ENCODE measurements around the gene OSBPL10. TPM values are rescaled to one million over a fixed set of nuclear protein-coding genes. Genes with fewer than 3 reads are reported as not detected.

Gene OSBPL10
- total RNA-seq, 1 donor from 2014 or later = 52.7 TPM

GRCh38 chr3:31713816-31714215 lies 267.2 kb downstream of the OSBPL10 start:
- Mint-ChIP-seq H3K36me3 (ENCODE audit: low read depth, unreplicated experiment) (peaks cover 23% of the 10 kb centered on the region), H3K27ac (ENCODE audit: unreplicated experiment) (no peak overlapping the region), H3K4me1 (ENCODE audit: low read depth, unreplicated experiment) (peaks cover 18% of the 10 kb centered on the region), H3K27me3 (ENCODE audit: low read depth, unreplicated experiment) (no peaks in the 10 kb centered on the region), H3K4me3 (ENCODE audit: unreplicated experiment) (no peak overlapping the region), H3K9me3 (ENCODE audit: unreplicated experiment) (peaks cover 15% of the 10 kb centered on the region)
- Histone ChIP-seq H2AFZ (ENCODE audit: low read depth, low read length) (no peak overlapping the region), H3K36me3 (ENCODE audit: insufficient read depth, low read length) (no peaks in the 10 kb centered on the region), H4K20me1 (ENCODE audit: insufficient read depth, low read length) (no peaks in the 10 kb centered on the region), H3K4me1 (ENCODE audit: insufficient read depth, low read length) (no peaks in the 10 kb centered on the region), H3K4me2 (ENCODE audit: low read length) (no peak overlapping the region), H3K9ac (ENCODE audit: low read length) (no peak overlapping the region), H3K9me3 (ENCODE audit: insufficient read depth, low read depth, low read length) (no peaks in the 10 kb centered on the region), H3K27ac (ENCODE audit: low read depth, low read length) (no peak overlapping the region), H3K79me2 (ENCODE audit: insufficient read depth, low read length) (no peaks in the 10 kb centered on the region), H3K27me3 (ENCODE audit: insufficient read depth, low read length) (no peaks in the 10 kb centered on the region), H3K4me3 (ENCODE audit: insufficient read depth, low read depth, low read length) (no peak overlapping the region)
- DNase-seq (ENCODE audit: low read depth) = no peak
- TF ChIP-seq, protein P1, sequence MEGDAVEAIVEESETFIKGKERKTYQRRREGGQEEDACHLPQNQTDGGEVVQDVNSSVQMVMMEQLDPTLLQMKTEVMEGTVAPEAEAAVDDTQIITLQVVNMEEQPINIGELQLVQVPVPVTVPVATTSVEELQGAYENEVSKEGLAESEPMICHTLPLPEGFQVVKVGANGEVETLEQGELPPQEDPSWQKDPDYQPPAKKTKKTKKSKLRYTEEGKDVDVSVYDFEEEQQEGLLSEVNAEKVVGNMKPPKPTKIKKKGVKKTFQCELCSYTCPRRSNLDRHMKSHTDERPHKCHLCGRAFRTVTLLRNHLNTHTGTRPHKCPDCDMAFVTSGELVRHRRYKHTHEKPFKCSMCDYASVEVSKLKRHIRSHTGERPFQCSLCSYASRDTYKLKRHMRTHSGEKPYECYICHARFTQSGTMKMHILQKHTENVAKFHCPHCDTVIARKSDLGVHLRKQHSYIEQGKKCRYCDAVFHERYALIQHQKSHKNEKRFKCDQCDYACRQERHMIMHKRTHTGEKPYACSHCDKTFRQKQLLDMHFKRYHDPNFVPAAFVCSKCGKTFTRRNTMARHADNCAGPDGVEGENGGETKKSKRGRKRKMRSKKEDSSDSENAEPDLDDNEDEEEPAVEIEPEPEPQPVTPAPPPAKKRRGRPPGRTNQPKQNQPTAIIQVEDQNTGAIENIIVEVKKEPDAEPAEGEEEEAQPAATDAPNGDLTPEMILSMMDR (IDR thresholded peaks at IDR 0.05; ENCODE audit: insufficient read depth, low read depth, low read length) = no peak
- TF ChIP-seq EZH2 (IDR thresholded peaks at IDR 0.05; ENCODE audit: insufficient read depth, low read length) = no peak
- FAIRE-seq = no peak

DNA sequence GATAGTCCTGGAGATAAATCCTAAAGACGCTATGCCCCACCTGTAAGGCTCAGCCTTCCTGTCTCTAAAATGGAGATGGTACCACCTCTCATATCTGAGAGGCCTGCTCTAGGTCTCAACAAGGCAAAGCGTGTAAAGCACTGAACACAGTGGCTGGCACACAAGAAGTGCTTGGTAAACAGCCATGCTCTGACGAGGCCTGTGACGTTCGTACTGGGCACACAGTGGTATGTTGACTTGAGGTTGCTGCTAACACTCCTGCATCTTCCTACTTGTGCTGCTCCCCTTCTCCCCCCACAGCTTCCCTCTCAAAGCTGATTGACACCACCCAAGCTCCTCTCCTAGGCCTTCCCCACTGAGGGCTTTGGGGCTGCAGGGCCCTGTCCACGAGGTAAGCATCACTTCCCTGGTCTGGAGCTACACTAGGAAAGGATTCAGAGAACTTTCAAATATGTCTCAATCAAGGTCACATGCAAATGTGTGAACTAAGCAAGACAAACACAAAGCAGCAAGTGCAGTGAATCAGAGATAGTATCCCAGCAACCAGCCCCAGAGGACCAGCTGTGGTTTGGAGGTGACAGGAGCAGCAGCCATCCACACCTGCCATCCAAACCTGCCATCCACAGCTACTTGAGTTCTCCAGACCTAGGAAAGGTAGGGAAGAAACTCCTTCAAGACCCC lies 270.8 kb downstream of the OSBPL10 start:
- Histone ChIP-seq H4K20me1 (ENCODE audit: insufficient read depth, low read length) (no peaks in the 10 kb centered on the region), H2AFZ (ENCODE audit: low read depth, low read length) (no peak overlapping the region), H3K4me1 (ENCODE audit: insufficient read depth, low read length) (no peaks in the 10 kb centered on the region), H3K36me3 (ENCODE audit: insufficient read depth, low read length) (no peaks in the 10 kb centered on the region), H3K27ac (ENCODE audit: low read depth, low read length) (no peak overlapping the region), H3K9me3 (ENCODE audit: insufficient read depth, low read depth, low read length) (no peaks in the 10 kb centered on the region), H3K4me2 (ENCODE audit: low read length) (no peak overlapping the region), H3K79me2 (ENCODE audit: insufficient read depth, low read length) (no peaks in the 10 kb centered on the region), H3K27me3 (ENCODE audit: insufficient read depth, low read length) (no peaks in the 10 kb centered on the region), H3K9ac (ENCODE audit: low read length) (no peak overlapping the region), H3K4me3 (ENCODE audit: insufficient read depth, low read depth, low read length) (no peak overlapping the region)
- Mint-ChIP-seq H3K27ac (ENCODE audit: unreplicated experiment) (no peak overlapping the region), H3K27me3 (ENCODE audit: low read depth, unreplicated experiment) (no peaks in the 10 kb centered on the region), H3K4me3 (ENCODE audit: unreplicated experiment) (no peak overlapping the region), H3K36me3 (ENCODE audit: low read depth, unreplicated experiment) (peaks cover 26% of the 10 kb centered on the region), H3K9me3 (ENCODE audit: unreplicated experiment) (peaks cover 19% of the 10 kb centered on the region), H3K4me1 (ENCODE audit: low read depth, unreplicated experiment) (peaks cover 4% of the 10 kb centered on the region)
- no peak for FAIRE-seq
- peak; percentile 11 for DNase-seq (ENCODE audit: low read depth)
- no peak for TF ChIP-seq EZH2 (IDR thresholded peaks at IDR 0.05; ENCODE audit: insufficient read depth, low read length)
- TF ChIP-seq, protein P1 (IDR thresholded peaks at IDR 0.05; ENCODE audit: insufficient read depth, low read depth, low read length) = no peak

- peaks cover 19% of the 10 kb centered on the region for H3K9me3 Mint-ChIP-seq (ENCODE audit: unreplicated experiment)
- Histone ChIP-seq H3K27me3 (ENCODE audit: insufficient read depth, low read length) (no peaks in the 10 kb centered on the region), H2AFZ (ENCODE audit: low read depth, low read length) (no peak overlapping the region), H3K36me3 (ENCODE audit: insufficient read depth, low read length) (no peaks in the 10 kb centered on the region), H3K9me3 (ENCODE audit: insufficient read depth, low read depth, low read length) (no peaks in the 10 kb centered on the region), H3K27ac (ENCODE audit: low read depth, low read length) (no peak overlapping the region), H3K79me2 (ENCODE audit: insufficient read depth, low read length) (no peaks in the 10 kb centered on the region), H3K4me3 (ENCODE audit: insufficient read depth, low read depth, low read length) (no peak overlapping the region), H3K4me2 (ENCODE audit: low read length) (no peak overlapping the region), H3K9ac (ENCODE audit: low read length) (no peak overlapping the region), H4K20me1 (ENCODE audit: insufficient read depth, low read length) (peaks cover 3% of the 10 kb centered on the region), H3K4me1 (ENCODE audit: insufficient read depth, low read length) (no peaks in the 10 kb centered on the region)
- TF ChIP-seq, protein P1 (IDR thresholded peaks at IDR 0.05; ENCODE audit: insufficient read depth, low read depth, low read length) = no peak
- TF ChIP-seq EZH2 (IDR thresholded peaks at IDR 0.05; ENCODE audit: insufficient read depth, low read length) = no peak
- no peak for FAIRE-seq
- no peak overlapping the region for H3K27ac Mint-ChIP-seq (ENCODE audit: unreplicated experiment)
- no peaks in the 10 kb centered on the region for H3K27me3 Mint-ChIP-seq (ENCODE audit: low read depth, unreplicated experiment)
- no peak for DNase-seq (ENCODE audit: low read depth)
- H3K4me1 Mint-ChIP-seq (ENCODE audit: low read depth, unreplicated experiment) = peaks cover 11% of the 10 kb centered on the region
- H3K4me3 Mint-ChIP-seq (ENCODE audit: unreplicated experiment) = no peak overlapping the region
- peaks cover 23% of the 10 kb centered on the region for H3K36me3 Mint-ChIP-seq (ENCODE audit: low read depth, unreplicated experiment)
These were observed 271.5 kb downstream of the OSBPL10 start for GRCh38 chr3:31709526-31709925.

All from astrocyte (in vitro differentiated cells and primary cell).